Mesenchymal stem cell (in vitro differentiated cells and primary cell): ENCODE results near the gene PKN1.

Experiments
- DNase-seq: peaks from one replicate; pipeline ENCODE4 v3.0.0-alpha.2; 2013
- H2AFZ ChIP-seq: one replicate; pipeline ENCODE4 v1.6.1; 2013; ENCODE audit warnings: low read depth, mild to moderate bottlenecking, control low read depth, inconsistent platforms, low read length, moderate library complexity
- H2AK5ac ChIP-seq: 2 replicates; pipeline ENCODE4 v1.6.1; 2013; ENCODE audit warnings: low read length, moderate library complexity, mild to moderate bottlenecking, inconsistent platforms; ENCODE audit not compliant: severe bottlenecking
- H2BK120ac ChIP-seq: one replicate; pipeline ENCODE4 v1.6.1; 2013; ENCODE audit warnings: low read depth, mild to moderate bottlenecking, inconsistent platforms, low read length, moderate library complexity
- H2BK12ac ChIP-seq, 2 experiments: one replicate each; pipeline ENCODE4 v1.6.1; 2013; ENCODE audit warnings: inconsistent platforms in 2 of 2, low read length in 2 of 2, mild to moderate bottlenecking in 2 of 2, moderate library complexity in 2 of 2, control low read depth in 1 of 2
- H2BK15ac ChIP-seq: one replicate; pipeline ENCODE4 v1.6.1; 2013; ENCODE audit warnings: mild to moderate bottlenecking, low read depth, inconsistent platforms; ENCODE audit not compliant: poor library complexity, severe bottlenecking
- H2BK5ac ChIP-seq: 2 replicates; pipeline ENCODE4 v1.6.1; 2013; ENCODE audit warnings: low read depth, mild to moderate bottlenecking, low read length, control low read depth, inconsistent platforms; ENCODE audit not compliant: poor library complexity, severe bottlenecking
- H3K14ac ChIP-seq, 2 experiments: one replicate each; pipeline ENCODE4 v1.6.1; 2013; ENCODE audit warnings: inconsistent platforms in 2 of 2, low read length in 2 of 2, control low read depth in 1 of 2, mild to moderate bottlenecking in 1 of 2, moderate library complexity in 1 of 2
- H3K18ac ChIP-seq, 2 experiments: one replicate each; pipeline ENCODE4 v1.6.1; 2013; ENCODE audit warnings: inconsistent platforms in 2 of 2, low read length in 2 of 2, control low read depth in 1 of 2, low read depth in 1 of 2, mild to moderate bottlenecking in 1 of 2
- H3K23ac ChIP-seq, 2 experiments: one replicate each; pipeline ENCODE4 v1.6.1; 2013; ENCODE audit warnings: inconsistent platforms in 2 of 2, low read length in 2 of 2, mild to moderate bottlenecking in 2 of 2, moderate library complexity in 2 of 2, control low read depth in 1 of 2
- H3K27ac ChIP-seq: 2 replicates; pipeline ENCODE4 v1.5.1; 2013; ENCODE audit warnings: mild to moderate bottlenecking, moderate library complexity, low read length, control low read depth, inconsistent platforms; ENCODE audit not compliant: poor library complexity, severe bottlenecking
- H3K27me3 ChIP-seq, 2 experiments: 2 replicates each; pipeline versions ENCODE4 v1.6.1 to v1.7.0; 2013; ENCODE audit warnings: low read length in 2 of 2, mild to moderate bottlenecking in 2 of 2, moderate library complexity in 2 of 2, control low read depth in 1 of 2, inconsistent platforms in 1 of 2; ENCODE audit not compliant: control insufficient read depth in 1 of 2, insufficient read depth in 1 of 2
- H3K36me3 ChIP-seq, 2 experiments: 2 replicates each; pipeline versions ENCODE4 v1.6.1 to v1.7.0; 2013; ENCODE audit warnings: low read length in 2 of 2, control low read depth in 1 of 2, inconsistent platforms in 1 of 2, low read depth in 1 of 2, mild to moderate bottlenecking in 1 of 2; ENCODE audit not compliant: insufficient read depth in 2 of 2, control insufficient read depth in 1 of 2
- H3K4ac ChIP-seq, 2 experiments: one replicate each; pipeline ENCODE4 v1.6.1; 2013; ENCODE audit warnings: inconsistent platforms in 2 of 2, low read length in 2 of 2, mild to moderate bottlenecking in 2 of 2, moderate library complexity in 2 of 2, control low read depth in 1 of 2, low read depth in 1 of 2
- H3K4me1 ChIP-seq: 2 replicates; pipeline ENCODE4 v1.6.1; 2013; ENCODE audit warnings: low read depth, low read length, control low read depth; ENCODE audit not compliant: control insufficient read depth, insufficient read depth
- H3K4me2 ChIP-seq: 2 replicates; pipeline ENCODE4 v1.6.1; 2013; ENCODE audit warnings: low read length, mild to moderate bottlenecking, inconsistent platforms; ENCODE audit not compliant: poor library complexity, severe bottlenecking
- H3K4me3 ChIP-seq, 2 experiments: 2 replicates each; pipeline versions ENCODE4 v1.5.1 to v1.7.0; 2013; ENCODE audit warnings: low read length in 2 of 2, mild to moderate bottlenecking in 2 of 2, control low read depth in 1 of 2, low read depth in 1 of 2; ENCODE audit not compliant: insufficient read depth in 1 of 2
- H3K79me1 ChIP-seq: replicated peaks from 2 replicates; pipeline ENCODE4 v1.6.1; 2013; ENCODE audit warnings: mild to moderate bottlenecking, control low read depth, low read length, inconsistent platforms; ENCODE audit not compliant: poor library complexity, severe bottlenecking
- H3K9ac ChIP-seq: 2 replicates; pipeline ENCODE4 v1.7.0; 2013; ENCODE audit warnings: mild to moderate bottlenecking, low read length, moderate library complexity
- H3K9me3 ChIP-seq: 2 replicates; pipeline ENCODE4 v1.7.0; 2013; ENCODE audit warnings: mild to moderate bottlenecking, low read length; ENCODE audit not compliant: control insufficient read depth
- H4K8ac ChIP-seq: one replicate; pipeline ENCODE4 v1.6.1; 2013; ENCODE audit warnings: inconsistent platforms, mild to moderate bottlenecking, low read length, moderate library complexity
- H4K91ac ChIP-seq: one replicate; pipeline ENCODE4 v1.6.1; 2013; ENCODE audit warnings: mild to moderate bottlenecking, low read length, inconsistent platforms
- WGBS: methylation state at CpG from one replicate; pipeline ENCODE4 v1.1.7; 2013; ENCODE audit warnings: mixed read lengths; 5-methylcytosine and 5-hydroxymethylcytosine counted together

PKN1 gene

DNA sequence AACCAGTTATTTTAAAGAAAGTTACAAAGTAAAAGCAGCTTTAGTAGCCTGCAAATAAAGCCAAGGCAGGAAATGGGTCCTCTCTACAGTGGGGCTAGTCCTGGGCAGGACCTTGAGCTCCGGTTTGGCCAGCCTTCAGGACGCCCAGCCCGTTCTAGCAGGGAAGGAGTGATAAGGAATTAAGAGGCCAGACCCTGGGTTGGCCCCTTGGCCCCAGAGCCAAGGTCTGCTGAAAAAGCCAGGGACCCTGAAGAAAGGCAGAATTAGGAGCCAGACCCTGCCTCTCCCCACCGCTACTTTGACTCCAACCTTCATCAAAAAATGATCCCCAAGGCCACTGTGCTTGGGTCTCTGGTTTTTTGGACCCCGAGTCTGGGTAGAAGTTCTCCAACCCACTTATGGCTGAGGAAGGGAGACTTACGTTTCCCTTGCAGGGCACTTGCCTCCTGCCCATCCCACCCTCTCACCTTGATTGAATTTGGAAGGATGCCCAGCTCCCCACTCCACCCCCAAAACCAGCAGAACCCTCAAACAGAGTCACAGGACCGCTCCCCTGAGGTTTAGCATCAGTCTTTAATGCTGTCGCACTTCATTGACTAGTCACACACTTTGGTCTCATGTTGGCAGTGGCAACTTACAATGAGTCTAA is 81.2 kb downstream of the PKN1 start:
- Histone ChIP-seq H3K4ac (no peak overlapping the region), H3K4me3 (no peak overlapping the region), H3K9ac (no peak overlapping the region), H3K27ac (no peak overlapping the region), H4K8ac (no peak overlapping the region), H2BK15ac (no peak overlapping the region), H3K14ac (no peak overlapping the region), H3K9me3 (no peaks in the 10 kb centered on the region), H3K27me3 (no peaks in the 10 kb centered on the region), H2AK5ac (no peak overlapping the region), H3K79me1 (peaks cover 7% of the 10 kb centered on the region), H2BK12ac (no peak overlapping the region), H3K4me2 (no peak overlapping the region), H2AFZ (no peak overlapping the region), H2BK120ac (no peak overlapping the region), H3K4me1 (peaks cover 29% of the 10 kb centered on the region), H2BK5ac (no peak overlapping the region), H3K36me3 (peaks cover 32 to 39% of the 10 kb centered on the region in 2 experiments), H3K18ac (no peak overlapping the region), H4K91ac (no peak overlapping the region), H3K23ac (no peak overlapping the region)
- 92% methylated on average over 8 of the region's 8 CpGs for WGBS
- no peak for DNase-seq

GRCh38 chr19:14515501-14516047 is 82.5 kb downstream of the PKN1 start:
- Histone ChIP-seq H4K91ac (no peak overlapping the region), H3K27me3 (no peaks in the 10 kb centered on the region), H3K14ac (no peak overlapping the region), H2AK5ac (no peak overlapping the region), H3K79me1 (peaks cover 7% of the 10 kb centered on the region), H3K18ac (no peak overlapping the region), H3K36me3 (peaks cover 32 to 39% of the 10 kb centered on the region in 2 experiments), H3K27ac (no peak overlapping the region), H2AFZ (no peak overlapping the region), H4K8ac (no peak overlapping the region), H3K4me2 (no peak overlapping the region), H2BK12ac (no peak overlapping the region), H2BK5ac (no peak overlapping the region), H3K4me3 (peak overlapping the region in 1 of 2 experiments; percentile 99), H3K23ac (peak overlapping the region in 1 of 2 experiments; percentile 34), H3K4ac (no peak overlapping the region), H3K9ac (peak overlapping the region; percentile 98), H3K9me3 (no peaks in the 10 kb centered on the region), H3K4me1 (peaks cover 35% of the 10 kb centered on the region), H2BK120ac (no peak overlapping the region), H2BK15ac (no peak overlapping the region)
- no peak for DNase-seq
- WGBS: 97% methylated on average over 5 of the region's 8 CpGs

DNA sequence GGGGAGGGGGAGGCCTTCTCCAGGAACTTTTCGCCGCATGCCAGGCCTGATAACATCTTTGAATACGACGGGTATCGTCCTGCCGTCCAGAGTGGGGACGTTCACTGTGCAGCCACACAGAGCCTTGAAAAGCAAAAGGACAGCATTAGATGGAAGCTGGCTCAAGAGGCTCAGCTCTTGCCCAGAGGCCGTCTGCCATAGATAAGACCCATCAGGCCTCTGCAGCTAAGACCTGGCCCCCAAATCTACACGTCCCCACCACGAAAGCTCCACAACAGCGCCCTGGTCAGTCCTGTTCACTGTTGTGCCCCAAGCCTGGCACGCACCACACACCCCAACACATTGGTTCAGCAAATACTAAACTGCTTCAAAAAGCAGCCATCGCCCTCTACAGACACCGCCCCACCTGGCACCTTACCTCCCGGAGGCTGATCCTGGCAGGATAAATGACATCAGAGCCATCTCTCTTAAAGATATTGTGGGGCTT is 83.0 kb downstream of the PKN1 start:
- peaks cover 7% of the 10 kb centered on the region for H3K79me1 ChIP-seq
- H2AK5ac ChIP-seq: no peak overlapping the region
- H3K27me3 ChIP-seq: no peaks in the 10 kb centered on the region
- H4K8ac ChIP-seq: no peak overlapping the region
- no peak overlapping the region for H3K18ac ChIP-seq
- H2AFZ ChIP-seq: no peak overlapping the region
- peak overlapping the region in 1 of 2 experiments; percentile 99 for H3K4me3 ChIP-seq
- H2BK120ac ChIP-seq: no peak overlapping the region
- H3K4me2 ChIP-seq: peak overlapping the region; percentile 30
- WGBS: 91% methylated on average over 15 of the region's 15 CpGs
- no peak overlapping the region for H2BK15ac ChIP-seq
- H3K4ac ChIP-seq: no peak overlapping the region
- H3K9ac ChIP-seq: peak overlapping the region; percentile 98
- H3K9me3 ChIP-seq: no peaks in the 10 kb centered on the region
- H3K36me3 ChIP-seq: peaks cover 32 to 39% of the 10 kb centered on the region in 2 experiments
- peak overlapping the region in 1 of 2 experiments; percentile 53 for H3K14ac ChIP-seq
- H3K23ac ChIP-seq: no peak overlapping the region
- H2BK12ac ChIP-seq: no peak overlapping the region
- no peak overlapping the region for H2BK5ac ChIP-seq
- no peak overlapping the region for H3K27ac ChIP-seq
- H4K91ac ChIP-seq: no peak overlapping the region
- DNase-seq: no peak
- peaks cover 32% of the 10 kb centered on the region for H3K4me1 ChIP-seq

DNA sequence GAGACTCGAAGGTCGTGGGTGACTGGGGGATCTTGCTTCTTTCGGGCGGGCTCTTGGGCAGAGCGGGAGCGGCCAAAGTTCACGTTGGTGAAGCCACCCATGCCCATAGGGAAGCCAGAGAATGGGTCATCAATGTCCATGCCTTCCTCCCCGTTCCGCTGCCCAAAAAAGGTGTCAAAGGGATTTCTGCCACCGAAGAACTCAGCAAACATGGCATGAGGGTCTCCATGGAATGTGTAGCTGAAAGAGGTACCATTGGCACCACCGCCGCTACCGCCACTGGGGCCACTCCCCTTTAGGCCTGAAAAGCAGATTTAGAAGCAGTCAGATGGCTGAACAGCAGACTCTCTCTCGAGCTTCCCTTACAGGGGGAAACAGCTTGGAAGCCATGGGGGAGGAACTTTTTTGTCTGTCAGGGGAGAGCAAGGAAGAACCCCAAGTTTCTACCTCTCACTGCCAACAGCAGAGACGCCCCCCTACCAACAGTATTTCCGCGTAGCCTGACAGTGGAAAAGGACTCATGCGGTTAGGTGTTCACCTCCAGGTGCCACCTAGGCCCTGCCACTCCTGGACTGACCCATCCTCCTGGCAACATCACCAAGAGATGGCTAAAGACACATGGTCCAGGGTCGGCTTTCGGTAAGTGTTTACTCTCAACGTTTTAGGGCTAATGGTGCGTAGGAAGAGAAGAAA is 83.8 kb downstream of the PKN1 start:
- peak overlapping the region; percentile 98 for H3K9ac ChIP-seq
- H2AFZ ChIP-seq: no peak overlapping the region
- no peaks in the 10 kb centered on the region for H3K9me3 ChIP-seq
- H2BK12ac ChIP-seq: peak overlapping the region in 1 of 2 experiments; percentile 7
- H3K18ac ChIP-seq: peak overlapping the region in 1 of 2 experiments; percentile 37
- H3K4ac ChIP-seq: no peak overlapping the region
- no peak overlapping the region for H4K8ac ChIP-seq
- WGBS: 56% methylated on average over 18 of the region's 22 CpGs
- H2BK5ac ChIP-seq: no peak overlapping the region
- H3K36me3 ChIP-seq: peaks cover 32 to 39% of the 10 kb centered on the region in 2 experiments
- H3K23ac ChIP-seq: peak overlapping the region in 1 of 2 experiments; percentile 75
- H2BK15ac ChIP-seq: no peak overlapping the region
- H3K4me2 ChIP-seq: peak overlapping the region; percentile 83
- peak overlapping the region; percentile 89 to 99 for H3K4me3 ChIP-seq
- H2AK5ac ChIP-seq: no peak overlapping the region
- peak overlapping the region; percentile 31 for H3K27ac ChIP-seq
- H2BK120ac ChIP-seq: no peak overlapping the region
- peak overlapping the region in 1 of 2 experiments; percentile 71 for H3K14ac ChIP-seq
- H4K91ac ChIP-seq: no peak overlapping the region
- H3K79me1 ChIP-seq: peaks cover 7% of the 10 kb centered on the region
- H3K4me1 ChIP-seq: peaks cover 30% of the 10 kb centered on the region
- H3K27me3 ChIP-seq: no peaks in the 10 kb centered on the region
- DNase-seq: no peak
